Activated CD4-positive, alpha-beta T cell treated with anti-CD3 and anti-CD28 coated beads, Interleukin-2, amount 50 U/mL, for 48 hours (primary cell): ENCODE data around the gene RPTOR.
A peak's percentile ranks its signal among the peaks of the same experiment; 100 is the strongest.

Experiments
- DNase-seq, 2 experiments: peaks; one replicate each; pipeline ENCODE4 v3.0.0-alpha.2; 2020

RPTOR gene

GRCh38 chr17:80971704-80972304 lies 427.2 kb downstream of the RPTOR start:
- DNase-seq, result no peak

- DNase-seq, result no peak
These were observed 432.1 kb downstream of the RPTOR start for GRCh38 chr17:80976701-80977100.

- DNase-seq, result no peak
These were observed 432.5 kb downstream of the RPTOR start for GRCh38 chr17:80977172-80977571.

- DNase-seq, result no peak
These were observed 434.2 kb downstream of the RPTOR start for GRCh38 chr17:80978499-80979497.

- no peak for DNase-seq
These were observed 435.1 kb downstream of the RPTOR start for GRCh38 chr17:80979547-80980378.

- no peak for DNase-seq
These were observed 435.9 kb downstream of the RPTOR start for GRCh38 chr17:80980397-80981061.

GRCh38 chr17:80981062-80981902 lies 436.6 kb downstream of the RPTOR start:
- no peak for DNase-seq

- no peak for DNase-seq
These were observed 437.3 kb downstream of the RPTOR start for GRCh38 chr17:80981929-80982425.

- no peak for DNase-seq
These were observed 437.9 kb downstream of the RPTOR start for GRCh38 chr17:80982426-80982974.

GRCh38 chr17:80983545-80983944 lies 438.9 kb downstream of the RPTOR start:
- DNase-seq, result no peak

- DNase-seq, result no peak
These were observed 440.1 kb downstream of the RPTOR start for GRCh38 chr17:80984749-80985148.

GRCh38 chr17:80986046-80986445 lies 441.4 kb downstream of the RPTOR start:
- no peak for DNase-seq

- DNase-seq, result no peak
These were observed 442.3 kb downstream of the RPTOR start for GRCh38 chr17:80986816-80987475.

GRCh38 chr17:80987941-80988461 lies 443.4 kb downstream of the RPTOR start:
- no peak for DNase-seq

- DNase-seq, result no peak
These were observed 444.9 kb downstream of the RPTOR start for GRCh38 chr17:80989586-80989913.

- DNase-seq, result no peak
These were observed 446.4 kb downstream of the RPTOR start for GRCh38 chr17:80990921-80991644.

GRCh38 chr17:80991645-80992076 lies 447.0 kb downstream of the RPTOR start, which contains the start of gene CHMP6:
TSS of gene CHMP6 (plus strand) at chr17:80991841. CDS start at chr17:80991919, 78 bp downstream.
- peak; percentile 75 to 78 for DNase-seq

- DNase-seq, result no peak
These were observed 447.7 kb downstream of the RPTOR start for GRCh38 chr17:80992077-80992947.
